Measurements from ENCODE around the gene ANKRD62. TPM values are rescaled to one million over a fixed set of nuclear protein-coding genes. Genes with fewer than 3 reads are reported as not detected.

Gene ANKRD62
- total RNA-seq, 4 donors from 2014 or later = under 0.01 to 0.97 (median 0.27) TPM; not detected in 1

GRCh38 chr18:12085136-12085535, 8.5 kb upstream of the ANKRD62 start:
- no peaks in the 10 kb centered on the region for H3K9me3 ChIP-seq
- no peaks in the 10 kb centered on the region for H3K27me3 ChIP-seq
- H3K27ac ChIP-seq = peak overlapping the region in 1 of 4 donors; percentile 90
- 92 to 100% methylated on average over 1 to 9 of the region's 13 CpGs for WGBS, 2 donors
- no peak for TF ChIP-seq POLR2A (IDR thresholded peaks at IDR 0.05)
- no peak for DNase-seq
- no peaks in the 10 kb centered on the region for H3K36me3 ChIP-seq
- peaks cover 0 to 25% (median 0%) of the 10 kb centered on the region in 3 donors for H3K4me1 ChIP-seq
- intact Hi-C loops (cut with DNase I) = no loop called here
- no peak overlapping the region for H3K4me3 ChIP-seq

- no peak for DNase-seq
- intact Hi-C loops (cut with DNase I) = no loop called here
- Histone ChIP-seq H3K4me1 (peaks cover 0 to 25% (median 0%) of the 10 kb centered on the region in 3 donors), H3K27me3 (no peaks in the 10 kb centered on the region), H3K27ac (peak overlapping the region in 2 of 4 donors; percentile 60 to 90), H3K4me3 (no peak overlapping the region), H3K36me3 (no peaks in the 10 kb centered on the region), H3K9me3 (no peaks in the 10 kb centered on the region)
- no peak for TF ChIP-seq POLR2A (IDR thresholded peaks at IDR 0.05)
- no peak for TF ChIP-seq CTCF (IDR thresholded peaks at IDR 0.05)
- 100% methylated on average over 1 of the region's 4 CpGs; no CpG with 5 or more reads in 1 of the 2 donors for WGBS, 2 donors
Measured at GRCh38 chr18:12085786-12086185, 7.9 kb upstream of the ANKRD62 start.

- Histone ChIP-seq H3K4me3 (no peak overlapping the region), H3K27ac (peak overlapping the region in 3 of 4 donors; percentile 60 to 90 (median 65)), H3K4me1 (peaks cover 0 to 28% (median 0%) of the 10 kb centered on the region in 3 donors), H3K36me3 (no peaks in the 10 kb centered on the region), H3K27me3 (no peaks in the 10 kb centered on the region), H3K9me3 (no peaks in the 10 kb centered on the region)
- DNase-seq = no peak
- 60 to 69% methylated on average over 1 to 4 of the region's 5 CpGs for WGBS, 2 donors
- no peak for TF ChIP-seq CTCF (IDR thresholded peaks at IDR 0.05)
- TF ChIP-seq POLR2A (IDR thresholded peaks at IDR 0.05) = no peak
- intact Hi-C loops (cut with DNase I) = no loop called here
Measured at GRCh38 chr18:12086249-12086648, 7.4 kb upstream of the ANKRD62 start.

GRCh38 chr18:12086677-12087470, 6.8 kb upstream of the ANKRD62 start:
- no peak overlapping the region for H3K4me3 ChIP-seq
- no peaks in the 10 kb centered on the region for H3K9me3 ChIP-seq
- H3K36me3 ChIP-seq = no peaks in the 10 kb centered on the region
- TF ChIP-seq CTCF (IDR thresholded peaks at IDR 0.05) = no peak
- TF ChIP-seq POLR2A (IDR thresholded peaks at IDR 0.05) = no peak
- peak overlapping the region in 3 of 4 donors; percentile 60 to 90 (median 65) for H3K27ac ChIP-seq
- DNase-seq = no peak
- 86 to 97% methylated on average over 7 to 15 of the region's 18 CpGs for WGBS, 2 donors
- no peaks in the 10 kb centered on the region for H3K27me3 ChIP-seq
- H3K4me1 ChIP-seq = peaks cover 0 to 34% (median 0%) of the 10 kb centered on the region in 3 donors
- intact Hi-C loops (cut with DNase I) = no loop called here

GRCh38 chr18:12087471-12088025, 6.1 kb upstream of the ANKRD62 start:
- Histone ChIP-seq H3K9me3 (no peaks in the 10 kb centered on the region), H3K4me3 (no peak overlapping the region), H3K4me1 (peaks cover 0 to 39% (median 0%) of the 10 kb centered on the region in 3 donors), H3K27me3 (peaks cover 0 to 4% (median 0%) of the 10 kb centered on the region in 4 donors), H3K27ac (peak overlapping the region in 3 of 4 donors; percentile 60 to 90 (median 65)), H3K36me3 (no peaks in the 10 kb centered on the region)
- TF ChIP-seq CTCF (IDR thresholded peaks at IDR 0.05) (no peak), POLR2A (IDR thresholded peaks at IDR 0.05) (no peak)
- DNase-seq = no peak
- WGBS, 2 donors = 63% methylated on average over 2 of the region's 3 CpGs; no CpG with 5 or more reads in 1 of the 2 donors
- intact Hi-C loops (cut with DNase I) = no loop called here

Measured in esophagus squamous epithelium (tissue), 5 donors.